MM.1S (cell line): ENCODE measurements around the gene MRPL48.

Experiments
- CTCF ChIP-seq: fragments of 300-600 bp; sonication (generic); IDR thresholded peaks from 2 replicates; pipeline ENCODE4 v1.5.1; 2016; ENCODE audit warnings: antibody characterized with exemption, low read length, mixed read lengths
- EZH2phosphoT487 ChIP-seq: fragments of 300-600 bp; sonication (generic); IDR thresholded peaks from 2 replicates; pipeline ENCODE4 v1.6.1; 2018; ENCODE audit warnings: antibody characterized with exemption, low read length

- no peak for TF ChIP-seq EZH2phosphoT487
- no peak for TF ChIP-seq CTCF
Observed at GRCh38 chr11:73808052-73808451, 20.4 kb downstream of the MRPL48 start.
